Caco-2 (cell line): ENCODE measurements around the gene PI4KA. TPM values are rescaled to one million over a fixed set of nuclear protein-coding genes. Genes with fewer than 3 reads are reported as not detected.

Experiments used
- BruUV-seq: library from RNA; stranded (reverse); fragments of 400-500 nt; replicated peaks from 2 replicates; lab custom pipeline; 2021; lab: Mats Ljungman, UMichigan
- CTCF ChIA-PET: fragments of 300-600 bp; sonication (Branson Sonifier 250); formaldehyde crosslinking; loops from one replicate; lab custom pipeline; 2022; ENCODE audit warnings: antibody characterized with exemption; lab: Charles Lee
- POLR2A ChIA-PET: fragments of 300-600 bp; sonication (Branson Sonifier 250); formaldehyde crosslinking; loops from one replicate; lab custom pipeline; 2022; ENCODE audit warnings: antibody characterized with exemption; lab: Charles Lee
- DNase-seq, 2 experiments: peaks; one replicate each; pipeline versions ENCODE4 v3.0.0 to v3.0.0-alpha.2; 2020 to 2022
- H3K27me3 ChIP-seq: replicated peaks from 2 replicates; pipeline ENCODE4 v1.6.0; 2011; ENCODE audit warnings: low read length; ENCODE audit not compliant: control insufficient read depth, insufficient read depth
- H3K36me3 ChIP-seq: 2 replicates; pipeline ENCODE4 v1.5.1; 2011; ENCODE audit warnings: low read length; ENCODE audit not compliant: control insufficient read depth, insufficient read depth
- H3K4me1 ChIP-seq: fragments of 250-450 bp; sonication (Bioruptor Pico); 2 replicates; pipeline ENCODE4 v1.5.1; 2020; ENCODE audit warnings: mild to moderate bottlenecking
- H3K4me3 ChIP-seq: 2 replicates; pipeline ENCODE4 v1.5.1; 2011; ENCODE audit warnings: low read depth, mild to moderate bottlenecking, control low read depth, low read length
- H3K9me3 ChIP-seq: fragments of 250-450 bp; sonication (Bioruptor Pico); 2 replicates; pipeline ENCODE4 v1.5.1; 2020; ENCODE audit warnings: mild to moderate bottlenecking, moderate library complexity
- H3K27ac Mint-ChIP-seq: one replicate; pipeline ENCODE4 v1.8.0; 2022; ENCODE audit warnings: mixed read lengths; ENCODE audit not compliant: unreplicated experiment
- H3K27me3 Mint-ChIP-seq: one replicate; pipeline ENCODE4 v1.8.0; 2022; ENCODE audit warnings: mixed read lengths; ENCODE audit not compliant: insufficient read depth, unreplicated experiment
- H3K36me3 Mint-ChIP-seq: one replicate; pipeline ENCODE4 v1.8.0; 2022; ENCODE audit warnings: mild to moderate bottlenecking, mixed read lengths; ENCODE audit not compliant: insufficient read depth, unreplicated experiment
- H3K4me1 Mint-ChIP-seq: one replicate; pipeline ENCODE4 v1.8.0; 2022; ENCODE audit warnings: low read depth, mixed read lengths; ENCODE audit not compliant: unreplicated experiment
- H3K4me3 Mint-ChIP-seq: one replicate; pipeline ENCODE4 v1.8.0; 2022; ENCODE audit warnings: mild to moderate bottlenecking, moderate library complexity, mixed read lengths; ENCODE audit not compliant: unreplicated experiment
- H3K9me3 Mint-ChIP-seq: one replicate; pipeline ENCODE4 v1.8.0; 2022; ENCODE audit warnings: mixed read lengths; ENCODE audit not compliant: unreplicated experiment
- intact Hi-C: fragments of 100-400 bp; cut with micrococcal nuclease; formaldehyde crosslinking; loops from one replicate; pipeline ENCODE4 v1.10.0; 2022; ENCODE audit not compliant: unreplicated experiment
- total RNA-seq: library from RNA; stranded (reverse); gene quantifications from 2 replicates; pipeline ENCODE4 v1.2.3, GENCODE V29; 2022
- TF ChIP-seq, protein P1 (sequence below), 2 experiments: fragments of 200-600 bp in 1 of 2; IDR thresholded peaks; 1 replicate in 1 of 2; 2 replicates in 1 of 2; pipeline versions ENCODE4 v1.5.1 to v1.8.0; 2011 to 2022; ENCODE audit warnings: antibody characterized with exemption in 1 of 2, control low read depth in 1 of 2, inconsistent platforms in 1 of 2, low read depth in 1 of 2, low read length in 1 of 2, mild to moderate bottlenecking in 1 of 2, moderate library complexity in 1 of 2; ENCODE audit not compliant: insufficient read depth in 1 of 2, severe bottlenecking in 1 of 2, unreplicated experiment in 1 of 2

The PI4KA gene
- total RNA-seq, 1 experiment from 2014 or later: 66.9 TPM

GRCh38 chr22:20809538-20810185 lies 48.9 kb downstream of the PI4KA start:
- Histone ChIP-seq H3K9me3 (no peaks in the 10 kb centered on the region), H3K4me3 (no peak overlapping the region), H3K36me3 (peaks cover 3% of the 10 kb centered on the region; the same call in 1 of the 2 replicates), H3K27me3 (no peaks in the 10 kb centered on the region), H3K4me1 (no peaks in the 10 kb centered on the region)
- POLR2A ChIA-PET: no interaction called here
- H3K36me3 Mint-ChIP-seq: peaks cover 51% of the 10 kb centered on the region
- no TSS peak for BruUV-seq
- H3K4me3 Mint-ChIP-seq: no peak overlapping the region
- H3K27me3 Mint-ChIP-seq: no peaks in the 10 kb centered on the region
- H3K9me3 Mint-ChIP-seq: no peaks in the 10 kb centered on the region
- TF ChIP-seq, protein P1, sequence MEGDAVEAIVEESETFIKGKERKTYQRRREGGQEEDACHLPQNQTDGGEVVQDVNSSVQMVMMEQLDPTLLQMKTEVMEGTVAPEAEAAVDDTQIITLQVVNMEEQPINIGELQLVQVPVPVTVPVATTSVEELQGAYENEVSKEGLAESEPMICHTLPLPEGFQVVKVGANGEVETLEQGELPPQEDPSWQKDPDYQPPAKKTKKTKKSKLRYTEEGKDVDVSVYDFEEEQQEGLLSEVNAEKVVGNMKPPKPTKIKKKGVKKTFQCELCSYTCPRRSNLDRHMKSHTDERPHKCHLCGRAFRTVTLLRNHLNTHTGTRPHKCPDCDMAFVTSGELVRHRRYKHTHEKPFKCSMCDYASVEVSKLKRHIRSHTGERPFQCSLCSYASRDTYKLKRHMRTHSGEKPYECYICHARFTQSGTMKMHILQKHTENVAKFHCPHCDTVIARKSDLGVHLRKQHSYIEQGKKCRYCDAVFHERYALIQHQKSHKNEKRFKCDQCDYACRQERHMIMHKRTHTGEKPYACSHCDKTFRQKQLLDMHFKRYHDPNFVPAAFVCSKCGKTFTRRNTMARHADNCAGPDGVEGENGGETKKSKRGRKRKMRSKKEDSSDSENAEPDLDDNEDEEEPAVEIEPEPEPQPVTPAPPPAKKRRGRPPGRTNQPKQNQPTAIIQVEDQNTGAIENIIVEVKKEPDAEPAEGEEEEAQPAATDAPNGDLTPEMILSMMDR (IDR thresholded peaks at IDR 0.05; ENCODE audit: insufficient read depth in 1 of 2, low read depth in 1 of 2, low read length in 1 of 2, severe bottlenecking in 1 of 2, unreplicated experiment in 1 of 2): no peak
- H3K4me1 Mint-ChIP-seq: no peaks in the 10 kb centered on the region
- intact Hi-C loops: no loop called here
- CTCF ChIA-PET: no interaction called here
- no peak overlapping the region for H3K27ac Mint-ChIP-seq
- DNase-seq: no peak

GRCh38 chr22:20808844-20809243 lies 49.8 kb downstream of the PI4KA start:
- no peak overlapping the region for H3K4me3 ChIP-seq
- H3K27me3 Mint-ChIP-seq: no peaks in the 10 kb centered on the region
- H3K4me1 Mint-ChIP-seq: no peaks in the 10 kb centered on the region
- H3K27ac Mint-ChIP-seq: no peak overlapping the region
- H3K36me3 Mint-ChIP-seq: peaks cover 50% of the 10 kb centered on the region
- POLR2A ChIA-PET: no interaction called here
- H3K9me3 Mint-ChIP-seq: no peaks in the 10 kb centered on the region
- H3K4me3 Mint-ChIP-seq: no peak overlapping the region
- H3K9me3 ChIP-seq: no peaks in the 10 kb centered on the region
- H3K4me1 ChIP-seq: no peaks in the 10 kb centered on the region
- BruUV-seq: no TSS peak
- peaks cover 3% of the 10 kb centered on the region; the same call in 1 of the 2 replicates for H3K36me3 ChIP-seq
- TF ChIP-seq, protein P1 (IDR thresholded peaks at IDR 0.05; ENCODE audit: insufficient read depth in 1 of 2, low read depth in 1 of 2, low read length in 1 of 2, severe bottlenecking in 1 of 2, unreplicated experiment in 1 of 2): no peak
- CTCF ChIA-PET: interaction anchor here (0.6 kb wide), 1 partner anchor 297 kb away, joined by 3 read pairs; no protein-coding TSS in a partner anchor
- no peaks in the 10 kb centered on the region for H3K27me3 ChIP-seq
- no peak for DNase-seq
- intact Hi-C loops: no loop called here

- DNase-seq: peak in 1 of 2 experiments; percentile 16
- intact Hi-C loops: no loop called here
- BruUV-seq: no TSS peak
- no peaks in the 10 kb centered on the region for H3K27me3 Mint-ChIP-seq
- H3K4me1 Mint-ChIP-seq: no peaks in the 10 kb centered on the region
- TF ChIP-seq, protein P1 (IDR thresholded peaks at IDR 0.05; ENCODE audit: insufficient read depth in 1 of 2, low read depth in 1 of 2, low read length in 1 of 2, severe bottlenecking in 1 of 2, unreplicated experiment in 1 of 2): no peak
- CTCF ChIA-PET: interaction anchor here (0.7 to 1.5 kb wide), 2 partner anchors 79 to 110 kb away, joined by 4 to 5 read pairs; no protein-coding TSS in a partner anchor
- H3K27me3 ChIP-seq: no peaks in the 10 kb centered on the region
- H3K9me3 ChIP-seq: no peaks in the 10 kb centered on the region
- peaks cover 2% of the 10 kb centered on the region; the same call in 1 of the 2 replicates for H3K36me3 ChIP-seq
- no peak overlapping the region for H3K4me3 ChIP-seq
- POLR2A ChIA-PET: no interaction called here
- no peak overlapping the region for H3K4me3 Mint-ChIP-seq
- H3K27ac Mint-ChIP-seq: no peak overlapping the region
- no peaks in the 10 kb centered on the region for H3K4me1 ChIP-seq
- peaks cover 45% of the 10 kb centered on the region for H3K36me3 Mint-ChIP-seq
- H3K9me3 Mint-ChIP-seq: no peaks in the 10 kb centered on the region
Observed at GRCh38 chr22:20807315-20807752, 51.3 kb downstream of the PI4KA start.
